CD4-positive, alpha-beta T cell treated with Interleukin-1 beta for 1 hour (primary cell): ENCODE data around the gene B3GALT4.
A peak's percentile ranks its signal among the peaks of the same experiment; 100 is the strongest.

Experiments used
- DNase-seq, 2 donors: peaks; one replicate each; pipeline ENCODE4 v3.0.0-alpha.2; 2020 to 2022

Gene B3GALT4

DNA sequence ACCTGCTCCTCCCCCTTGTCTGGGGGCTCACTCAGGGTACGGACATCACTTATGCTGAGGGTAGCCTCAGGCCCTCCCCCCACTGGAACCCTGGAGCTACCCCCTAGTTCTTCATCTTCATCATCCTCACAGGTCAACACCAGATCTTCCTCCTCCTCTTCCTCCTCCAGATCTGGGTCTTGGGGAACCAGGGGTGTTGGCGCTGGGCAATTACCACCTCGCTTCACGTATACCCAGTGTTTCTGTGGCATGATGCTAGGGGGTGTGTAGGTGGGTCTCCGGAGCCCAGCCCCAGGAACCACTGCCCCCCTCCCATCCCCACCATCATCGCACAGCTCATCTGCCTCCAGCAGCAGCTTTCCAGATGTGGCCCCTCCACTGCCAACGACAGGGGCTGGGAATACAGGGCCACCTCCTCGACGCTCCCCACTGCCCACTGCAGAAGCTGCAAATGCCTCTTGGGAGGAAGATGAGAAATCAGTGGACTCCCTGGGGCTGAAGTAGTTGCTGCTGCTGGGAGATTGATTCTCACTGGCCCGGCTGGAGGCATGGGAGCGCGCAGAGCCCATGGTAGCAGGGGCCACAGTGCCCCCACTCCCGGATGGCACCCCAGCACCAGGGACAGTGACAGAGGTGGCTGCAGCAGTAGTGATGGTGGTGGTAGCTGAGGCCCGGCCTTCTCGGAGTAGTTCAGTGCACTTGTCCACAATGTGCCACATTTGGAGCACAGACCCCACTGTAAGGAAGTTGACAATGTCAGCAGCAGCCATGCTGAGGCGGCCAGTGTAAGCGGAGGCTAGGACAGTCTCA, 39.1 kb downstream of the B3GALT4 start:
- no peak for DNase-seq

DNA sequence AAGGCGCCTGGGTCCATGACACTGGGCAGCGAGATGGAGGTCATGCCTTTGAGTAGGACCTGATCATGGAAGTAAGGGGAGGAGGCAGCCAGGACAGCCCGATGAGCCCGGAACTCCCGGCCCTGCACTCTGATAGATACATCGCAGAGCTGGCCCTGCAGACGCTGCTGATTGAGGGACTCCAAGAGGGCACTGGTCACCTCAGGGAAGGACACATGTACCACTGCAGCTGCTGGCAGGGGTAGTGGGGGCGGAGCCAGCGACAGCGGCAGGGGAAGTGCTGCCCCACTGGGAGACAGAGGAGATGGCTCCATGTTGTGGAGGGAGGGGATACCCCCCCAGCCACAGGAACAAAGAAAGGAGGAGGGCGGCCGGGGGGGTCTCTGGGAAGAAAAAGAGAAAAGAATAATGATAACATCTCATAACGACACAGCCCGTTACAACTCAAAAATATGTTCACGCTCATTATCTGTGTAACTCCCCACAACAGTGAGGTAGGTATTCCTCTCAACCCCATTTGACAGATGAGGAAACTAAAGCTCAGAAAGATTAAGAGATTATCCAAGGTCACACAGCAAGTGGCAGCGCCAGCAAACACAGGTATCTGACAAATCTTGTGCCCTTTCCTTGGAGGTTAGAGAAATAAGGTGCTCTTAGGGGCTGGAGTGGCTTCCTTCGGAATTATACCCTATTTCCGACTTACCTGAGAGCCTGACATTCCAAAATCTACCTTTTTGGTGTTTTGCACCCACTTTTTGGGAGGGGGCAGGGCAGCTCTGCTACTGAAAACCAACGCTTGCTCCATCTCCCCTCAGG, 39.9 kb downstream of the B3GALT4 start:
- DNase-seq, result no peak

DNA sequence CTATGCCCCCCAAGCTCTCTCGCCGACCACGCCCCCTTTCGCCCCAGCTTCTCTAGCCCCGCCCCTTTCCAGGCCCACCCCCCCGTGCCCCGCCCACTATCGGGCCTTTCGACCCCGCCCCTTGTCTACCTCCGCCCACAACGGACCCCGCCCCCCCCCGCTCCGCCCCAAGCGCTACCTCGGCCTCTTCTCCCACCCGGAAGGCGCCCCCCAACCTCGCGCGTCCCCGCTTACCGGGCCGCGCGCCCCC, 40.4 kb downstream of the B3GALT4 start:
- DNase-seq, result no peak

DNA sequence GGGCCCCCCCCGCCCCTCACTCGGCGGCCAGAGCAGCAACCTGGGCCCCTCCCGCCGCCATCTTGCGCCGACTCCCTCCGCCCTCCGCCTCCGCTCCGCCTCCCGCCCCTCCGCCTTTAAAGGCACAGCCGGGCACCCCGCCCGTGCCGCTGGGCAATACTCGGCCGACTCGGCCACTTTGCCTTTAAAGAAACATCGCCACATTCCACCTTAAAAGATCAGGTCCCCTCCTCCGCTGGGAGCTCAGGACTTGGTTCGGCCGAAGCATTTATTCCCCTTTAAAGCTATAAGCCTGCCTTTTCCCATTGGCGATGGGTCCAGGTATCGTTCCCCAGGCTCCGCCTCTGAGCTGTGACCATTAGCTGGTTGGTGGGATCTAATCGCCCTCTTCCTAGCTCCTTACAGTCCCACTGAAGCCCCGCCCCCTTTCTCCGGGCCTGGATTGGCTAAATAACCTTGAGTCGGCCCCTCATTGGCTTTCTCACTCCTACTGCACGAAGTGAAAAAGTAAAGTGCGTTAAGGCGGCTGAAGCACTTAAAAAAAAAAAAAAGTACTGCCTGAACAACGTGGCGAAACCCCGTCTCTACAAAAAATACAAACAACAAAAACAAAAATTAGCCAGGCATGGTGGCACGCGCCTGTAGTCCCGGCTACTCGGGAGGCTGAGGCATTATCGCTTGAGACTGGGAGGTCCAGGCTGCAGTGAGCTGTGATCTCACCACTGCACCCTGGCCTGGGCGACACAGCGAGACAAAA, 40.9 kb downstream of the B3GALT4 start, which contains the start of gene ZBTB22:
TSS of gene ZBTB22 (minus strand) at position 76 of the 757 bp plus-strand sequence. CDS start 828 bp downstream, outside the sequence.
- DNase-seq, result peak; percentile 96 to 97

DNA sequence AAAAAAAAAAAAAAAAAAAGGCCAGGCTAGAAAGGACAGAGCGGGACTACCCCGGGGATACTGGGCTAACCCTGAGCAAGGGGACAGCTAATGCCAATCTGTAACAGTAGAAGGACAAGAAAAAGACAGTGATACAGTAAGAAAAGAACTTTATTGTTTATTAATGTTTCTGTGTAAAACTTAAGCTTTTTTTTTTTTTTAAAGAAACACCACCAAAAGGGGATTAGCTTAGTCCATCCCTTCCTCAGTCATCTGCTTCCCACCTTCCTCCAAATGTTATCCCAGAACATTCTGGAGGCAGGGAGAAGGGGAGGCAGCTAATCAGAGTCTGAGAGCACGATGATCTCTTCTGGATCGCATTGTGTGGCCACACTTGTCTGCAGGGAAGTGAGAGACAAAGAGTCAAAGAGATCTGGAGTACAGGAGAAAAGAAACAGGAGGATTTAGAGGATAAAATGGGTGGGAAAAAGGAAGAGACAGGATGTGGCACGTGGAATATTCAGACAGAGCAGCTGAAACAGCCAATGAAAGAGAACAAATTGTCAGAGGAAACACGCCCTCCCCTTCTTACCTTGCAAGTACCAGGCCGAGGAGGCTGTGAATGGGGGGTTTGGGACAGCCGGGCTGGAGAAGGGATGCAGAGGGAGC, 41.6 kb downstream of the B3GALT4 start:
- no peak for DNase-seq

DNA sequence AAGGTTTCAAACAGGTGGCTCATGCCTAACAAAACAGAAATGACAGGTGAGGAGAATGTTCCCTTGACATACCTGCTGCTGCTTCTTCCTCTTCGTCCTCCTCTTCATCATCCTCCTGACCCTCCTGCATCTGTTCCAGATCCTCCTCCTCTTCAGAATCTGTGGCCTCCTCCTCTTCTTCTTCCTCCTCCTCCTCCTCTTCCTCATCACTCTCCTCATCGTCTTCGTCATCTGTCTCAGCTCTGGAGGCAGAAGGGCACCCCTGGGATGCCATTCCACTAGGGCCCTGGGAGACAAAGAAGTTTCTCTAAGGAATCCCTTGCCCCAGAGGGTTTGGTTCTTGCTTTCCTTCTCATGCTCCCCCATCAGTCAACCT, 43.0 kb downstream of the B3GALT4 start:
- no peak for DNase-seq

DNA sequence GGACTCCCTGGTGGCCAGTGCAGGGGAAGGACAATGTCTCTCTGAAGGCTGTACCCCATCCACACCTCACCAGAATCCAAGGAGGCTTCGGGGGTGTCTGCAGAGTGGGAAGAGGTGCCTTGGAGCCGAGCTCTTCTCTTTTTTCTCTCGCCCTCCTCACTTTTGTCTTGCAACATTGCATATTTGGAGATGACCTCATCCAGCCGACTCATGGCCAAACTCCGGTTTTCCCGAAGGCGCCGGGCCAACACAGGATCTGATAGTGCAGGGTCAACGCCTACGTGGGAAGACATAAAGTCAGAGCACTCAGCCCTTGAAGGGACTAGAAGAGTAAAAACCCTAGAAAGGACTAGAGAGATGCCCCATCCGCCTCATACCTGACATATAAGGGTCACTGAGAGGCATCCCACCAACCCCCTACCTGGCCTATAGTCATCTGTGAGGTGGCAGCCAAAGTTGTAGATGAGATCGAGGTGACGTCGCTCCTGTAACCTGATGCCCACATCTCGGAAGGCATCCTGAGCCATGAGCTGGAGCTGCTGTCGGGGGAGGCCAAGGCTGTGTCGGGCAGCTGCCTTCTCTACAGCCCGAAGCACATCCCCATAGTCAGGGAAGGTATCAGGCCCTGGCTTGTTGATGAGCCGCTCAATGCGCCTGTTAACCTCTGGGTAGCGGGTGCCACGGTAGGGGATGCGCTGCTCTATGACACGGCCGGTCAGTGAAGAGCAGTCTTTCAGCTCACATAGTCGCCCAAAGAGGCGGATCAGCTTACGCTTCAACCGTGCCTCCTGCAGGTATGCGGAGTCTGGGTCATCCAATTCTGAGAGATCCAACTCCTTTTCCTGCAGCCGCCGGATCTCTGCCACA, 43.6 kb downstream of the B3GALT4 start:
- no peak for DNase-seq

DNA sequence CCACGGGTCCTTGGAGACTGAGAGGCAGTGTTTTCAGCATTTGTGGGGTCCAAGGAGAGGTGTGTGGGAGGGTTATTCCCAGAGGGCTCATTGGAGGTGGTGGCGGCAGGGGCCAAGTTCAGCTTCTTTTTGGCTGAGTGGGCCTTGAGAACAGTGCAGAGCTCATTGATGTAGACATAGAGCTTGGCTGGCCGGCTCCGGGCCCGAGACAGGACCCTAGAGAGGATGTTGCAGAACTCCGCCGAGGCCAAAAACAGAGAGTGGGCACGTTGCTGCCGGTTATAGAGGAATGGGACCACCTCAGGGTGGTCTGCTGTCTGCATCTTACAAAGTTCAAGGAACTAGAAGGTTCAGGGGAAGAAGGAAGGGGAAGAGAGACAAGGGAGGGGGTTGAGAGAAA, 44.3 kb downstream of the B3GALT4 start:
- DNase-seq, result no peak

DNA sequence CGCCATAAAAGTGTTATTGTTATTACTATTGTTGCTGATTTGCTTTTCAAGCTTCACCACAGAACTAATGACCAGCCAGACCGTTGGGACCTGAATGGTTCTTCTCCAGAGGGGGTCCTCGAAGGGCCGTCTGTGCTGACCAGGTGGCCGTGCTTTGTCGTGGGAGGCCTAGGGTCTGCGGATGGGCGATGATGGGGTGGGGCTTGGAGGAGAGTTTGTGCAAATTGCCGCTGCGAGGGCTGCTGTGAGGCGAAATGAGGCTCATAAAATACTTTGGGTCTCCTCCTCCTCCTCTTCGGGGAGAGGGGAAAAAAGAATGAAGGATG, 46.7 kb downstream of the B3GALT4 start:
- no peak for DNase-seq

DNA sequence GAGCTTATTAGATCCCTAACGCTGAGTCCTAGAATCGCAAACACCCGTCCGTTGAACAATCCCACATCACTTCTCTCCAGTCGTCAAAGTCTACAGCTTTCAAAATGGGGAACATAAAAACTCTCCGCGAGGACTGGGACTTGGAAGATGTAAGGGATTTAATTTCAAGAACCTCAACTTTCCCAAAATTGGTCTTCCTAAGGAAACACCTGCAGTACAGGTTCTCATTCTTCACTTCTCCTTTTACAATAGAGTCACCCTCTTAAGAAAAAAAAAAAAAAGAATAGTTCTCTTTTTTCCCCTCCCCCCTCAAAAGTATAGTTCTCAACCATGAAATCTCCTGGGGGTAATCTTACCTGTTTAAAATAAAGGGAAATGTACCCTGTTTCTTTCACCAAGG, 47.2 kb downstream of the B3GALT4 start:
- DNase-seq, result no peak
